GM12873 (cell line): Measurements from ENCODE around the gene ZP1.

ENCODE experiments used
- TF ChIP-seq, protein P1 (sequence below): IDR thresholded peaks from 2 replicates; pipeline ENCODE4 v1.5.1; 2012; ENCODE audit warnings: low read depth, mild to moderate bottlenecking, moderate library complexity, low read length, control low read depth; ENCODE audit not compliant: insufficient read depth; ENCODE audit errors: missing control alignments

The ZP1 gene

DNA sequence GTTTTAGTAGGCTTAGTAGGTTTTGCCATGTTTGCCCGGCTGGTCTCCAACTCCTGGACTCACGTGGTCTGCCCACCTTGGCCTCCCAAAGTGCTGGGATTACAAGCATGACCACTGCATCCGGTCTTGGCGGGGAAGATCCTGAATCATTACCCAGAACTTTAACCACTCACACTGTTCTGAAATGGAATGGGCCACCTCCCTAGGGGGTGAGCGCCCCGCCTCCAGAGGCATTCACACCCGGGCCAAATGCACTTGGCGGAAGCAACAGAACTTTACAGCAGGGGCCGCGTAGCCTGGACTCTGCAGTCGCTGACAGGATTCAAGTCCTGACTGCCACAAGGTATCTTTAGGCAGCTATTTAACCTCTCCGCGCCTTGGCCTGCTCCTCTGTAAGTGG, 20.1 kb upstream of the ZP1 start:
- TF ChIP-seq, protein P1, sequence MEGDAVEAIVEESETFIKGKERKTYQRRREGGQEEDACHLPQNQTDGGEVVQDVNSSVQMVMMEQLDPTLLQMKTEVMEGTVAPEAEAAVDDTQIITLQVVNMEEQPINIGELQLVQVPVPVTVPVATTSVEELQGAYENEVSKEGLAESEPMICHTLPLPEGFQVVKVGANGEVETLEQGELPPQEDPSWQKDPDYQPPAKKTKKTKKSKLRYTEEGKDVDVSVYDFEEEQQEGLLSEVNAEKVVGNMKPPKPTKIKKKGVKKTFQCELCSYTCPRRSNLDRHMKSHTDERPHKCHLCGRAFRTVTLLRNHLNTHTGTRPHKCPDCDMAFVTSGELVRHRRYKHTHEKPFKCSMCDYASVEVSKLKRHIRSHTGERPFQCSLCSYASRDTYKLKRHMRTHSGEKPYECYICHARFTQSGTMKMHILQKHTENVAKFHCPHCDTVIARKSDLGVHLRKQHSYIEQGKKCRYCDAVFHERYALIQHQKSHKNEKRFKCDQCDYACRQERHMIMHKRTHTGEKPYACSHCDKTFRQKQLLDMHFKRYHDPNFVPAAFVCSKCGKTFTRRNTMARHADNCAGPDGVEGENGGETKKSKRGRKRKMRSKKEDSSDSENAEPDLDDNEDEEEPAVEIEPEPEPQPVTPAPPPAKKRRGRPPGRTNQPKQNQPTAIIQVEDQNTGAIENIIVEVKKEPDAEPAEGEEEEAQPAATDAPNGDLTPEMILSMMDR = no peak

DNA sequence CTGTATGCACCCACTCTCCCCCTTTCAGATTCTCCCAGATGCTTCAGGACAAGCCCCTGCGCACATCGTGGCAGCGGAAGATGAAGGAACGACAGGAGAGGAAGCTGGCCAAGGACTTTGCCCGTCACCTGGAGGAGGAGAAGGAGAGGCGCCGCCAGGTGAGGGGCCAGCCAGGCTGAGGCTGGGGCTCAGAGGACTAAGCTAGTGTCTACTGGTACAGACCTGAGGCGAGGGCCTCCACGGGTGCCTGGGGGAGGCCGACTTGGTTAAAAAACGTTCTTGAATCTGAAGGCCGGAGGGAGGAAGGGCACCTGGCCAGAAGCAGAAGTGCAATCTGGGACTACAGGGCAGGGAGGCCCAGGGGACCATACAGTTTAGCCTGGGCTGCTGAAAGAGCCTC, 19.4 kb upstream of the ZP1 start:
- TF ChIP-seq, protein P1 = no peak

DNA sequence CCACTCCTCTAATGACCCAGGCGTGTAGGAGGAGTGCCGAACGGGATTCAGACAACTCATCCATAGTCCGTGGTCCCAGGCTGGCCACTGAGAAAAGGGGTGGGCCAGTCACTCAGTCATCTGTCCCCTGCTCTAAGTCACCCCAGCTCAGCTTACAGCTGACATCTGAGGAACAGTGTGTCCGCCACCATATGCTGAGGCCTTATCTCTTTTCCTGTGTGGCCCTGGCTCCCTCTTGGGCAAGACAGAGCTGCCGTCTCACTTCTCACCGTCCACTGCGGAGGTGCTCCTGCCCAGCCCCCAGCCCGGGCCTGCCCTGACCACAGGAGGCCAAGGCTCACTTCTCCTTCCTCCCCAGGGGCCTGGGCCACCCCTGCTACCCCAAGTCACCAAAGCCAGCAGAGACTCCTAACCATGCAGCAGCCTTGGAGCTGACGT, 18.6 kb upstream of the ZP1 start:
- TF ChIP-seq, protein P1 = no peak

DNA sequence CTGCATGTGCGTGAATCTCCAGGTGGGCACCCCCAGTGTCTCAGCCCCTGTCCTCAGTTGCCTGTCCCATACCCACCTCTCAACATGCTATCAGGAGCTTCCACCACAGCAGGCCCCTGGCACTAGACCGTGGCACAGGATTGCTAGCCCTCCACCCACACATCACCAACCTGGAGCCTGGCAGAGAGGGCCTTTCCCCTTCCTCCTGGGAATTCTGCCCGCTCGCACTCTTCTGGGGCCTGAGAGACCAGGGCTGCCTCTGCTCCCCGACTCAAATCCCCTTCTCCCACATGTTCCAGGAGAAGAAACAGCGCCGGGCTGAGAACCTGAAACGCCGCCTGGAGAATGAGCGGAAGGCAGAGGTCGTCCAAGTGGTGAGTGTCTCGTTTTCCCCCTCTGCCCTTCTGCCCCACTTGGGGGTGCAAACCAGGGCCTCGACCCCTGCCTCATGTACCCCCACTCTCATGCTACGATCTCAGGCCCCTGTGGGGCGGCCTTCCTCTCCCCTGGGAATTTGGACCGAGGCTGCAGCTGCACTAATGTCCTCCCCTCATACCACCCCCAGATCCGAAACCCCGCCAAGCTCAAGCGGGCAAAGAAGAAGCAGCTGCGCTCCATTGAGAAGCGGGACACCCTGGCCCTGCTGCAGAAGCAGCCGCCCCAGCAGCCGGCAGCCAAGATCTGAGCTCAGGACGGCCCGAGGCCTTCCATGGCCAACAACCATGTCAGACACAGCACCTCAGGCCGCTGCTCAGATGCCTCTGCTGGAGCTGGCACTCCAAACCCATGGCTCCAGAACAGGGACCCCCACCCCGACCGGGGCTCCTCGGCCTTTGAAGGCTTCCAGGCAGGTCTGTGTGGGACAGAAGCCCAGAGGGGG, 17.5 kb upstream of the ZP1 start:
- TF ChIP-seq, protein P1 = no peak

DNA sequence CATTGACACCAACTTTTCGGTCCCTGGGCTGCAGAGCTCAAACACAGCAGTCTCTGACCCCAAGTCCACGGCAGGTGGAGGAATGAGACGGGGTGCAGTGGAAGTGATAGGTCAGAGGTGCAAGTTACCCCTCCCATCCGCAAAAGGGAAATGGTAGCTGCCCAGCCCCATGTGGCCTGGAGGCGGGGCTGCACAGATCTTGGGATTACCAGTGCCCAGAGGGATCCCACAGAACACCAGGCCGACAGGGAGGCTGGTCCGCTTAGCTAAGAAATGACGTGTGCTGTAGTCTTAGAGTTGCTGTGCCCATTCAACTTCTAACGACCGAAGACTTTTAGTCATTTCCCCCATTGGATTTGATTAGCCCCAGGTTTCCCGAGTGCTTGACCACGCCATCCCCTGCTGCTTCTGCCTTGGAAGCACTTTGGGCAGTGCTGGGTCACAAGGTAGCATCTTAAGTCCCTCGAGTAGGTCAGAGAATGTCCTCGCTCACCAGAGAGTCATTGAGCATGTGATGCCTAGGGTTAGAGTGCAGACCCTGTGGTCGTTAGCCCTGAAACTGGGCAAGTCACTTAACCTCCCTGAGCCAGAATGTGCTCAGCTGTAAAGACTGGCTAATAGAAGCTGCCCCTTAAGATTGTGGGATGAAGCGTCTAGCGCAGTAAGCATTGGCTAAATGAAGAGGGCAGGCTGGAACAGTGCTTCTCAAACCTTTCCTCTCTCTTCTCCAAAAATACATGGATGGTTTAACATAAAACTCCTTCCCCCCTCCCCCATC, 15.8 kb upstream of the ZP1 start:
- TF ChIP-seq, protein P1 = no peak

DNA sequence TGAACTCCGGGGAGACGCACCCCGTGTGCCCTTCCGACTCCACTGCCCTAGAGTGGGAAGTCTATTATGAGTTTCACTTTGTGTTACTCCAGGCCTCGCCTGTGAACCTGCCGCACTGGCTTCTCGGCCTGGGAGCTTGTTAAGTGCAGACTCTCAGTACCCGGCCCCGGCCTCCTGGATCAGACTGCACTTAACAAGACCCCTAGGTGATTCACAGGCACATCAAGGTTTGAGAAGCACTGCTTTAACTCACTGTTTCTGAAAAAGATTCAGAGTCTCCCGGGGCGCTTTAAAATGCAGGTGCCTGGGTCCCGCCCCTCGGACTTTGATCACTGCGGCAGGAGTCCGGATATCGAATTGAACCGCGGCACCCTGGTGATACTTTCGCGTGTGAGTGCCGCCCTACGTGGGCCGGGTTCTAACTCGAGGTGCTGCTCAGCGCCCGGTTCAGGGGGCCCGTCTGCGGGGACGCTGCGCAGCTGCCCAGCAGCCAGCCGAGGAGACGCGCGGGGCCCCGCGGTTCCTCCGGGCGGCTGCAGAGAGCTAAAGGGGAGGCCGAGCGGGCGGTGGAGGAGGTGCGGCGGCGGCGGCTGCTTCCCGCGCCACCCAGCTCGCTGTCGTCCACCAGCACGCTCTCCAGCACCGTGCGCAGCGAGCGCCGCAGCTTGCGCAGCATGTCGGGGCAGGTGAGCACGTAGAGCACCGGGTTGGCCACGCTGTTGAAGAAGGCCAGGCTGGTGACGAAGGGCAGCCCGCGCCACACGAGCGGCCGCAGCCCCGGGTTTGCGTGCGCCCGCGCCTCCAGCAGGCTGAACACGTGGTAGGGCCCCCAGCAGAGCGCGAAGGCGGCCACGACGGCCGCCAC, 15.0 kb upstream of the ZP1 start:
- TF ChIP-seq, protein P1 = no peak
